ENCODE results near the gene ZBTB25.

GRCh38 chr14:64501411-64502171 lies 2.0 kb downstream of the ZBTB25 start:
- TF ChIP-seq CTCF (IDR thresholded peaks at IDR 0.05 in 4 of 5, conservative IDR thresholded peaks at IDR 0.05 in 1 of 5), result peak in 1 of 5 experiments; percentile 3
- TF ChIP-seq POLR2A (IDR thresholded peaks at IDR 0.05), result peak; percentile 26 to 47
